HS-5 (cell line): Measurements from ENCODE around the gene PAQR4.

Experiments used
- DNase-seq: peaks from one replicate; pipeline ENCODE4 v3.0.0-alpha.2; 2012; ENCODE audit warnings: low read depth

The PAQR4 gene

GRCh38 chr16:2964475-2965336 lies 4.4 kb upstream of the PAQR4 start:
- DNase-seq = no peak

- DNase-seq = no peak
Observed at GRCh38 chr16:2966043-2966807, 2.9 kb upstream of the PAQR4 start.

- DNase-seq = no peak
Observed at GRCh38 chr16:2966808-2967191, 2.3 kb upstream of the PAQR4 start.

GRCh38 chr16:2967211-2967631 lies 1.9 kb upstream of the PAQR4 start:
- no peak for DNase-seq

GRCh38 chr16:2967721-2968161 lies 1.4 kb upstream of the PAQR4 start:
- no peak for DNase-seq

- no peak for DNase-seq
Observed at GRCh38 chr16:2968368-2968737, 795 bp upstream of the PAQR4 start.

- no peak for DNase-seq
Observed at GRCh38 chr16:2969545-2970521, 685 bp downstream of the PAQR4 start.

GRCh38 chr16:2970563-2970962 lies 1.4 kb downstream of the PAQR4 start:
- DNase-seq = no peak

- no peak for DNase-seq
Observed at GRCh38 chr16:2971134-2971984, 2.2 kb downstream of the PAQR4 start.

- no peak for DNase-seq
Observed at GRCh38 chr16:2971985-2972784, 3.0 kb downstream of the PAQR4 start.

- no peak for DNase-seq
Observed at GRCh38 chr16:2973093-2973492, 3.9 kb downstream of the PAQR4 start.

GRCh38 chr16:2973605-2974318 lies 4.6 kb downstream of the PAQR4 start:
- no peak for DNase-seq

GRCh38 chr16:2974319-2975056 lies 5.3 kb downstream of the PAQR4 start:
- no peak for DNase-seq

GRCh38 chr16:2975161-2975795 lies 6.1 kb downstream of the PAQR4 start:
- no peak for DNase-seq

- DNase-seq = no peak
Observed at GRCh38 chr16:2976201-2976600, 7.1 kb downstream of the PAQR4 start.

GRCh38 chr16:2976673-2977072 lies 7.5 kb downstream of the PAQR4 start:
- no peak for DNase-seq

- no peak for DNase-seq
Observed at GRCh38 chr16:2977440-2977839, 8.3 kb downstream of the PAQR4 start.

- no peak for DNase-seq
Observed at GRCh38 chr16:2979669-2980226, 10.6 kb downstream of the PAQR4 start.
